PC-9 (cell line): Measurements from ENCODE around the gene LTBP3. TPM values are rescaled to one million over a fixed set of nuclear protein-coding genes. Genes with fewer than 3 reads are reported as not detected.

Source experiments
- BruUV-seq: library from RNA; stranded (reverse); fragments of 400-500 nt; replicated peaks from 2 replicates; lab custom pipeline; 2021; lab: Mats Ljungman, UMichigan
- CTCF ChIA-PET: fragments of 300-600 bp; sonication (Branson Sonifier 250); formaldehyde crosslinking; loops from one replicate; lab custom pipeline; 2022; ENCODE audit warnings: antibody characterized with exemption; lab: Charles Lee
- POLR2A ChIA-PET: fragments of 300-600 bp; sonication (Branson Sonifier 250); formaldehyde crosslinking; loops from one replicate; lab custom pipeline; 2022; ENCODE audit warnings: antibody characterized with exemption; ENCODE audit not compliant: unreplicated experiment; lab: Charles Lee
- DNase-seq, 2 experiments: peaks; one replicate each; pipeline versions ENCODE4 v3.0.0 to v3.0.0-alpha.2; 2015 to 2022; ENCODE audit warnings: mixed read lengths in 1 of 2
- H2AFZ ChIP-seq: fragments of 200-600 bp; sonication (generic); 2 replicates; pipeline ENCODE4 v1.8.1; 2017; ENCODE audit warnings: antibody characterized with exemption
- H3F3A ChIP-seq: fragments of 200-600 bp; sonication (generic); 2 replicates; pipeline ENCODE4 v1.8.1; 2017; ENCODE audit warnings: antibody characterized with exemption, mild to moderate bottlenecking, low read depth; ENCODE audit not compliant: insufficient read depth
- H3K27ac ChIP-seq: fragments of 200-600 bp; sonication (generic); 2 replicates; pipeline ENCODE4 v1.6.1; 2016; ENCODE audit warnings: mixed run types
- H3K27me3 ChIP-seq: fragments of 200-600 bp; sonication (generic); 2 replicates; pipeline ENCODE4 v1.6.1; 2016; ENCODE audit warnings: low read depth, mixed run types; ENCODE audit not compliant: insufficient read depth
- H3K36me3 ChIP-seq: fragments of 200-600 bp; sonication (generic); 2 replicates; pipeline ENCODE4 v1.6.1; 2016; ENCODE audit warnings: low read depth, mixed run types
- H3K4me1 ChIP-seq: fragments of 200-600 bp; sonication (generic); replicated peaks from 2 replicates; pipeline ENCODE4 v1.6.1; 2016; ENCODE audit warnings: mixed run types; ENCODE audit not compliant: insufficient read depth
- H3K4me2 ChIP-seq: fragments of 200-600 bp; sonication (generic); 2 replicates; pipeline ENCODE4 v1.6.1; 2017; ENCODE audit warnings: mixed run types
- H3K4me3 ChIP-seq: fragments of 200-600 bp; sonication (generic); 2 replicates; pipeline ENCODE4 v1.6.1; 2016; ENCODE audit warnings: mixed run types
- H3K79me2 ChIP-seq: fragments of 200-600 bp; sonication (generic); 2 replicates; pipeline ENCODE4 v1.6.1; 2017; ENCODE audit warnings: low read depth, mixed run types
- H3K9me2 ChIP-seq: fragments of 200-600 bp; sonication (generic); 2 replicates; pipeline ENCODE4 v1.8.1; 2017; ENCODE audit warnings: mild to moderate bottlenecking; ENCODE audit not compliant: insufficient read depth
- H3K9me3 ChIP-seq: fragments of 200-600 bp; sonication (generic); 2 replicates; pipeline ENCODE4 v1.8.1; 2016; ENCODE audit warnings: low read depth; ENCODE audit not compliant: insufficient read depth
- H4K20me1 ChIP-seq: fragments of 200-600 bp; sonication (generic); 2 replicates; pipeline ENCODE4 v1.8.1; 2017; ENCODE audit not compliant: insufficient read depth
- CTCF ChIP-seq: fragments of 200-600 bp; sonication (generic); conservative IDR thresholded peaks from 2 replicates; pipeline ENCODE4 v1.6.1; 2017; ENCODE audit warnings: mixed run types, antibody characterized with exemption, mild to moderate bottlenecking, moderate library complexity
- EZH2 ChIP-seq: fragments of 200-600 bp; sonication (generic); IDR thresholded peaks from 2 replicates; pipeline ENCODE4 v1.8.0; 2017; ENCODE audit warnings: antibody characterized with exemption, low read depth
- intact Hi-C: fragments of 100-400 bp; cut with micrococcal nuclease; formaldehyde crosslinking; loops from one replicate; pipeline ENCODE4 v1.10.0; 2022; ENCODE audit not compliant: unreplicated experiment
- total RNA-seq: library from RNA; stranded (reverse); gene quantifications from 2 replicates; pipeline ENCODE4 v1.2.3, GENCODE V29; 2021

Gene LTBP3
- total RNA-seq, 1 experiment from 2014 or later = 455 TPM

- no peak overlapping the region for H3K27ac ChIP-seq
- no TSS peak for BruUV-seq
- peaks cover 47% of the 10 kb centered on the region for H3K4me1 ChIP-seq
- H3K4me3 ChIP-seq = no peak overlapping the region
- H4K20me1 ChIP-seq = no peaks in the 10 kb centered on the region
- H3K9me3 ChIP-seq = no peaks in the 10 kb centered on the region
- H3K9me2 ChIP-seq = no peaks in the 10 kb centered on the region
- intact Hi-C loops = no loop called here
- no peak overlapping the region for H3K4me2 ChIP-seq
- ChIA-PET POLR2A (no interaction called here), CTCF (interaction anchor here (0.7 kb wide), 1 partner anchor 81 kb away, joined by 4 read pairs; no protein-coding TSS in a partner anchor)
- H3K79me2 ChIP-seq = peaks cover 27% of the 10 kb centered on the region
- no peak overlapping the region for H2AFZ ChIP-seq
- H3K36me3 ChIP-seq = peaks cover 1% of the 10 kb centered on the region; the same call in 1 of the 2 replicates
- TF ChIP-seq CTCF (no peak), EZH2 (no peak)
- H3K27me3 ChIP-seq = no peaks in the 10 kb centered on the region
- DNase-seq = no peak
- H3F3A ChIP-seq = peaks cover 60% of the 10 kb centered on the region
These were observed 4.6 kb upstream of the LTBP3 start for GRCh38 chr11:65562788-65563187.

- no TSS peak for BruUV-seq
- Histone ChIP-seq H3K79me2 (peaks cover 25% of the 10 kb centered on the region), H3K27ac (no peak overlapping the region), H3K27me3 (no peaks in the 10 kb centered on the region), H2AFZ (no peak overlapping the region), H3K9me3 (no peaks in the 10 kb centered on the region), H3K4me1 (peaks cover 47% of the 10 kb centered on the region), H3K36me3 (no peaks in the 10 kb centered on the region), H3K9me2 (no peaks in the 10 kb centered on the region), H3K4me2 (peak overlapping the region; percentile 86; the same call in 1 of the 2 replicates), H3K4me3 (no peak overlapping the region), H3F3A (peaks cover 61% of the 10 kb centered on the region), H4K20me1 (no peaks in the 10 kb centered on the region)
- TF ChIP-seq CTCF (no peak), EZH2 (no peak)
- intact Hi-C loops = no loop called here
- no peak for DNase-seq
- ChIA-PET POLR2A (no interaction called here), CTCF (no interaction called here)
These were observed 3.9 kb upstream of the LTBP3 start for GRCh38 chr11:65562020-65562419.

GRCh38 chr11:65560555-65561418 lies 2.6 kb upstream of the LTBP3 start:
- H3K4me1 ChIP-seq = peaks cover 50% of the 10 kb centered on the region
- peak overlapping the region; percentile 69 for H3K27ac ChIP-seq
- no peaks in the 10 kb centered on the region for H3K36me3 ChIP-seq
- H3K4me2 ChIP-seq = peak overlapping the region; percentile 86
- intact Hi-C loops = loop anchor here (1.0 kb wide), 1 partner anchor 10 kb away; the partner anchor contains the start of gene ZNRD2
- peaks cover 25% of the 10 kb centered on the region for H3K79me2 ChIP-seq
- H3F3A ChIP-seq = peaks cover 59% of the 10 kb centered on the region
- CTCF ChIA-PET = interaction anchor here (0.6 to 2.2 kb wide), 6 partner anchors 10 to 325 kb away, joined by 3 to 12 read pairs (median 3); partner anchors contain the start of genes FAM89B and ZNRD2
- POLR2A ChIA-PET = interaction anchor here (0.5 to 1.8 kb wide), 7 partner anchors 9 to 281 kb away, joined by 3 to 13 read pairs (median 4); partner anchors contain the start of genes FAM89B, NEAT1, SIPA1 and ZNRD2
- no peaks in the 10 kb centered on the region for H3K9me2 ChIP-seq
- H3K9me3 ChIP-seq = no peaks in the 10 kb centered on the region
- H3K4me3 ChIP-seq = peak overlapping the region; percentile 19; the same call in 1 of the 2 replicates
- no TSS peak for BruUV-seq
- H3K27me3 ChIP-seq = no peaks in the 10 kb centered on the region
- DNase-seq = peak in 1 of 2 experiments; percentile 56
- no peak overlapping the region for H2AFZ ChIP-seq
- no peaks in the 10 kb centered on the region for H4K20me1 ChIP-seq
- TF ChIP-seq EZH2 = no peak
- no peak for TF ChIP-seq CTCF
